ENCODE data around the gene PLCL1.

PLCL1 gene

DNA sequence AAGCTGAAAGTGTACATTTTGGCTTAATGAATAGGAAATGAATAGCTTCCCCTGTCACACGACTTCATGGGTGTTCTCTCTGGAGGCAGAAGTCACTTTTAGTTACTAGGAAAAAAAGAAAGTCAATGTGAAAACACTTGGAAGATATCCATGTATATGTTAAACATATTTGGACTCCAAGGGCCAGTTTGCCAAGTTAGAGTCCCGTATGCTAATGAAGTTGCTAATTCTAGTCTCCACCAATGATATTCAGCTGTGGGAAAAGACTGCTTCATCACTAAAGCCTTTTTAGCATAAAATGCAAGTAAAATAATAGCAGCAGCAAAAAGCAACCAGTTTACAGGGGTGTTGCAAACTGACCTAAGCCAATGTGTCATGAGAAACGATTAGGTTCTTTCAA is 108.7 kb downstream of the PLCL1 start:
- Mint-ChIP-seq H3K4me1 (peaks cover 10% of the 10 kb centered on the region), H3K9me3 (no peaks in the 10 kb centered on the region), H3K27me3 (peaks cover 16% of the 10 kb centered on the region), H3K4me3 (no peak overlapping the region), H3K27ac (no peak overlapping the region)
- DNase-seq (no peak), ATAC-seq (no peak)

DNA sequence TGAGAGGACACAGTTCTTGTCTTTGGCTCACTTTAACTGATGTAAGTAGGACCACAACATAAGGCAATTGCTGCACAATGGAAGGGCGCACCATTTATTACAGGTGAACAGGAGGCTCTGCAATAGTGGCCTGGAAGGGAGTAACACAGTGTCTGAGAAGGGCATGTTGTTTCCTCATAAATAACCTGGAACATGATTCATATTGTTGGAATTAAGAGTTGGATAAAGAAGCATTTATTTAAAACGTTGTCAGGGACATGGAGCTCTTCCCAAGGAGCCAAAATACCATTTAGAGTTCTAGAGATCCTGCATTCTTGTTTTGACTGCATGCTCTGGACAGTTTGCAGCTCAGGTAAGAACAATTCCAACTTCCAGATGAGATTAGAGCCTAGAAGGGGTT is 110.4 kb downstream of the PLCL1 start:
- ATAC-seq: no peak
- H3K27ac Mint-ChIP-seq: no peak overlapping the region
- peaks cover 6% of the 10 kb centered on the region for H3K27me3 Mint-ChIP-seq
- DNase-seq: no peak
- no peak overlapping the region for H3K4me3 Mint-ChIP-seq
- H3K4me1 Mint-ChIP-seq: peaks cover under 1% of the 10 kb centered on the region
- peaks cover 0 to 7% of the 10 kb centered on the region in 2 donors for H3K9me3 Mint-ChIP-seq

DNA sequence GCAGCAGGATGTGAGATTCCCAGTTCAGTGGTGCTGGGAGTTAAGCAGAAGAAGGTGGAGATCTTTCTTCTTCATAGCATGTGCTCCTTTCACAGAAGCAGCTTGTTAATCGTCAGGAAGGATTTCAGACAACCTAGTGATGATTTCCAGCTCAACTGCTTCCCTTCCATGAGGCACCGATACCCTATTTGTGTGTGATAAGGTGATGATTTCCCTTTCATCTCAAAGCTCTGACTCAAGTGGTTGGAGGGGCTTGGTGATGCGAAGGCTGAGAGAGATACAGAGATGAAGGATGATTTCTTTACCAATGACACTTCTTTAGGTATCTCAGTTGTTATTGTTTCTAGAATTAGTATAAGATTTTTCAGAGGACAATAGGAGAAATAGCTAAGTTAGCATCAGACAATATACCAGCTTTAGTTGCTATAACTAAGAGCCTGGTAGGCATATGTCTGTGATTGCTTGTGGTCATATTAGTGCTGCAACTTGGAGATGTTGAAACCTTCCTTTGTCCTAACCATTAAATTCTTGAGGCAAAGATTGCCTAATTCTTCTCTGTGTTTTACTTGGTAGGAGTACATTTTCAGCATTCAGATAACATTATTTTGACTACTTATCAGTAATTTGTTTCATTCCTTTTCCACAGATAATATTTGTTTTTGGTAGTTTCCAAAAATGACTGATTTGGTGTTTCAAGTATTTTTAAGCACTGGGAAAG is 111.3 kb downstream of the PLCL1 start:
- H3K27me3 Mint-ChIP-seq: no peaks in the 10 kb centered on the region
- no peak overlapping the region for H3K4me3 Mint-ChIP-seq
- ATAC-seq: no peak
- DNase-seq: no peak
- H3K27ac Mint-ChIP-seq: no peak overlapping the region
- H3K9me3 Mint-ChIP-seq: peaks cover 0 to 8% of the 10 kb centered on the region in 2 donors
- H3K4me1 Mint-ChIP-seq: no peaks in the 10 kb centered on the region

DNA sequence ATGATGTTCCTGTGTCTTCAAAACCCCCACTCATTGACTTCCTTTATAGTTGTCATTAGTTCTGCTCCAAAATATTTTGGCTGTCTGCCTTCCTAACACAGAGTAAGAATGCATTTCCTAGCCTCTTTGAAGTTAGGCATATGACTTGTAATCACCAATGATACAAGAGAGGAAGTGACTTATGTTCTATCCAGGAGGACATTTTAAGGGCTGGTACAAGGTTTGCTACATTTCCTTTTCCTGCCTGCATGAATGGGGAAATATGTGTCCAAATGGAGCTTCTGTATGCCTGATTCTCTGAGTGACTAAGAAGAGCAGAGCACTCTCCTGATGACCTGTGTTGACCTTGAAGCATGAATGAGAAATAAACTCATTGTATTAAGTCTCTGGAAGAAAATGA is 115.1 kb downstream of the PLCL1 start:
- Mint-ChIP-seq H3K27me3 (no peaks in the 10 kb centered on the region), H3K9me3 (peaks cover 0 to 8% of the 10 kb centered on the region in 2 donors), H3K4me3 (no peak overlapping the region), H3K27ac (no peak overlapping the region), H3K4me1 (no peaks in the 10 kb centered on the region)
- ATAC-seq (no peak), DNase-seq (no peak)

DNA sequence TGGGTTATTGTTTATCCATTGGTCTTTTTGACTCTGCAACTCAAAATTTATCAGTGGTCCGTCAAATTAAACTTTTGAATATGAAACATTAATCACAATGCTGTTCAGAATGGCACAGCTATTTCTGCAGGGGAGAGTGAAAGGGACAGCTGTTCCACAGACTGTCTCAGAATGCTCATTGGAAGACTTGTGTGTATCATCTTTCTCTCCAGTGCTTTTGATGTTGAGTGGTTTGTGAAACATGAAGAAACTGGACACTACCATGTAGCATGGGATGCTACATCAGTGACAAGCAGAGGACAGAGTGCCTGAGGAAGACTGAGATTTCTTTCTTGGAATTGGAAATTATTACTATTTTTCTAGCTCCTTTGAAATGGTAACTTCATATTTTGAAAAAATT is 115.7 kb downstream of the PLCL1 start:
- H3K9me3 Mint-ChIP-seq: peaks cover 0 to 8% of the 10 kb centered on the region in 2 donors
- no peaks in the 10 kb centered on the region for H3K4me1 Mint-ChIP-seq
- no peaks in the 10 kb centered on the region for H3K27me3 Mint-ChIP-seq
- no peak overlapping the region for H3K4me3 Mint-ChIP-seq
- DNase-seq: no peak
- no peak for ATAC-seq
- no peak overlapping the region for H3K27ac Mint-ChIP-seq

DNA sequence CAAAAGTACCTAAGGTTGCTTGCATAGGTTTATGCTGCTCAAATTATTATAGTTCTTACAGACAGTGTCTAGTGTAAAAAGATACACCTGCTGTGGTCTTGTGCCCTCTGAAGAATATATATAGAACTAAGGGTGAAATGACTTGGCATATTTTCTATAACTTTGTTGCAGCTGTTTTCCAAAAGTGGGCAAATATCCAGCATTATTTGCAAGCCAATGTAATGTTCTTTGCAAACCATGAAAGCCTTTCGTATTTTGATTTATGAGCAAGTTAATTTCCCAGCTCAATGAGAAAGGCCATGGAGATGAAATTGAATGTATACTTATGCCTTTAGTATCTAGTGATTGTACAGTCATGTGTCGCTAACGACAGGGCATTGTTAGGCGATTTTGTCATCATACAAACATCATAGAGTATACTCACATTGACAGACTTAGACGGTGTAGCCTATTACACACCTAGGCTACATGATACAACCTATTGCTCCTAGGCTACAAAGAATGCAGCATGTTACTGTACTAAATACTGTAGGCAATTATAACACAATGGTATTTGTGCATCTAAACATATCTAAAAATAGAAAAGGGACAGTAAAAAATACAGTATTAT is 116.3 kb downstream of the PLCL1 start:
- Mint-ChIP-seq H3K4me1 (no peaks in the 10 kb centered on the region), H3K4me3 (no peak overlapping the region), H3K27ac (no peak overlapping the region), H3K27me3 (no peaks in the 10 kb centered on the region), H3K9me3 (peaks cover 0 to 8% of the 10 kb centered on the region in 2 donors)
- DNase-seq: no peak
- ATAC-seq: no peak

DNA sequence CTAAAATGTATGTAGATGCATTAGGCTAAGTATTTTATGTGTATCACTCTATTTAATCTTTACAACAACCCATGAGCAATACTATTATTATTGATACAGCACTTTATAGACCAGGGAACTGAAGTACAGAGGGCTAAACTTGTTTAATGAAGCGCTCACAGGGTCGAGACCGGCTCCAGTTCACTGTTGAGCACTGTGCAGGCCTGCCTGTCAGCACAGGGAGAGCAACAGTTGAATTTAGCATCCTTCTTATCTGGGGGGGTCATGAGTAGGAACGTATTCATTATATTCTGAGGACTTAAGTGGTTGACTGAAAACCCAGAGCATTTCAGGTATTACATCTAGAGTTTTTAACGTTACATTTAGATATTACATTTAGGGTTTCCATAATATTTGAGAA is 120.1 kb downstream of the PLCL1 start:
- no peak for DNase-seq
- Mint-ChIP-seq H3K27ac (peak overlapping the region in 1 of 2 donors; percentile 13), H3K4me3 (no peak overlapping the region), H3K9me3 (peaks cover 5 to 11% of the 10 kb centered on the region in 2 donors), H3K27me3 (no peaks in the 10 kb centered on the region), H3K4me1 (peaks cover 9% of the 10 kb centered on the region)
- no peak for ATAC-seq

DNA sequence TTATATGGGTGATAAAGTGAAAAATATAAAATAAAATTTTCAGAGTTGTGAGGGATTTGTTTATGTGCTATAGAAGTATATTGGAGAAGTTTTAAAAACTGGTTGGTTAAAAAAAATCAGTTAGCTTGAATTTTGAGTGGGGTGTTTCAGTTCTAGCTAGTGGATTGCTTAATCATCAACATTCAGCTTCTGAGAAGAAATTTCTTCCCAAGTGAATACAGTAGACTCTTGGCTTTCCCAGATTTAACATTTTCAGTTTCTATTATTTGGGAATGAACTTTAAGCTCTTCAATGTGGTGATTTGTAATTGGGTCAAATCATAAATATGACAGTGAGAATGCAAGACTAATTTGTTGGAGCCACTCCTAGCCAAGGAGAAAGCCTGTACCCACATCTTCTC is 120.8 kb downstream of the PLCL1 start:
- H3K4me1 Mint-ChIP-seq: peaks cover 9% of the 10 kb centered on the region
- H3K9me3 Mint-ChIP-seq: peaks cover 0 to 11% of the 10 kb centered on the region in 2 donors
- ATAC-seq (no peak), DNase-seq (no peak)
- H3K27me3 Mint-ChIP-seq: no peaks in the 10 kb centered on the region
- H3K27ac Mint-ChIP-seq: no peak overlapping the region
- H3K4me3 Mint-ChIP-seq: no peak overlapping the region

DNA sequence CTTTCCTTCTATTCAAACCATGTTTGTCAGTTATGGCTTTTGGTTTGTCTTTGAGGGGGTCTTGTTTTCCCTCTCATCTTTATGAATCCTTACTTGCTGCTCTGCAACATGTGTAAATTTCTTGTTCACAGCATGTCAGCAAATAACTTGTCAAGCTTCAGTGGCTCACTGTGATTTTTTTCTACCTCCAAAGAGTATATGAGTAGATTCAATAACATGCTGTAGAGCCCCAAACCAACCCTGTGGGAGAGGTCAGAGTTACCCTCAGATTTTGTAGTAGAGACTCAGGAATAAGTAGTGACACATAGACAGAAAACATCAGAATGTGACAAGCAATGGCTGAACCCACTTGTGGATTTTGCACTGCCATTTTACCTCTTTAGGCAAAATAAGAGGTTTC is 121.6 kb downstream of the PLCL1 start:
- ATAC-seq (no peak), DNase-seq (no peak)
- H3K9me3 Mint-ChIP-seq: peaks cover 0 to 11% of the 10 kb centered on the region in 2 donors
- H3K27me3 Mint-ChIP-seq: no peaks in the 10 kb centered on the region
- H3K4me1 Mint-ChIP-seq: peaks cover 9% of the 10 kb centered on the region
- H3K4me3 Mint-ChIP-seq: no peak overlapping the region
- H3K27ac Mint-ChIP-seq: no peak overlapping the region

DNA sequence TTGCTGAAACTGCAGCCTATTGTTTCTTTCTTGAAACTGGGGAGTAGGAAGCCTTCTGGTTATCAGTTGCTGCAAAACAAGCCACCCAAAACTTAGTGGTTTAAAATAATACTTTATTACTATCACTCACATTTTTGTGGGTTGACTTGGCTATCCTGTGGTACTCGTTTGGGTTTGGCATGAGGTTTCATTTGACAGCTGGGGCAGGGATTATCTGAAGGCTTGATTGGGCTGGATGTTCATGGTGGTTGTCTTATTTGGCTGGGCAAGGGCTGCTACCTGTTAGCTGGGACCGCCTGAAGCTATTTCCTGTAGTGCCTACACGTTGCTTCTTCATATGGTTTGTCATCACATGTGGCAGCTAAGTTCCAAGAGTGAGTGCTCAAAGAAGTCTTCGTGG is 122.3 kb downstream of the PLCL1 start:
- Mint-ChIP-seq H3K27me3 (no peaks in the 10 kb centered on the region), H3K27ac (peak overlapping the region in 1 of 2 donors; percentile 67), H3K9me3 (peaks cover 0 to 11% of the 10 kb centered on the region in 2 donors), H3K4me1 (peaks cover 9% of the 10 kb centered on the region), H3K4me3 (no peak overlapping the region)
- ATAC-seq: peak; percentile 46
- no peak for DNase-seq

DNA sequence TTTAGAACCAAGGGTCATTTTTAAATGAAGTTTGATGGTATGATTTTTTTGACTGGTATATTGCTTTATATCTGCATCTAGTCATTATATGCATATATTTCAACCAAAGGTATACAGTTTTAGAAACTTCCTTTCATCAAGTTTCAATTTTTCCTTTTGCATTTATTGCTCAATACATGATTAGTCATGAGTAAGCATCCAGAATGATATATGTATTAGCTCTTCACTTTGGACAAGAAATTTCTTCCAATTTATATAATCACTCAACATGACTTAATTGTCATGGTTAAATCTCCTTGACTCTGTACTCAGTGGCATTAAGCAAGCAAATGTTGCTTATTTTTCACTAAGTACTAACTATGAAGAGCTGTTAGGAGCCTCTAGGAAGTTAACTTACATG is 123.6 kb downstream of the PLCL1 start:
- no peak for DNase-seq
- no peaks in the 10 kb centered on the region for H3K27me3 Mint-ChIP-seq
- peaks cover 9% of the 10 kb centered on the region for H3K4me1 Mint-ChIP-seq
- ATAC-seq: no peak
- H3K9me3 Mint-ChIP-seq: peaks cover 0 to 11% of the 10 kb centered on the region in 2 donors
- no peak overlapping the region for H3K4me3 Mint-ChIP-seq
- H3K27ac Mint-ChIP-seq: no peak overlapping the region

DNA sequence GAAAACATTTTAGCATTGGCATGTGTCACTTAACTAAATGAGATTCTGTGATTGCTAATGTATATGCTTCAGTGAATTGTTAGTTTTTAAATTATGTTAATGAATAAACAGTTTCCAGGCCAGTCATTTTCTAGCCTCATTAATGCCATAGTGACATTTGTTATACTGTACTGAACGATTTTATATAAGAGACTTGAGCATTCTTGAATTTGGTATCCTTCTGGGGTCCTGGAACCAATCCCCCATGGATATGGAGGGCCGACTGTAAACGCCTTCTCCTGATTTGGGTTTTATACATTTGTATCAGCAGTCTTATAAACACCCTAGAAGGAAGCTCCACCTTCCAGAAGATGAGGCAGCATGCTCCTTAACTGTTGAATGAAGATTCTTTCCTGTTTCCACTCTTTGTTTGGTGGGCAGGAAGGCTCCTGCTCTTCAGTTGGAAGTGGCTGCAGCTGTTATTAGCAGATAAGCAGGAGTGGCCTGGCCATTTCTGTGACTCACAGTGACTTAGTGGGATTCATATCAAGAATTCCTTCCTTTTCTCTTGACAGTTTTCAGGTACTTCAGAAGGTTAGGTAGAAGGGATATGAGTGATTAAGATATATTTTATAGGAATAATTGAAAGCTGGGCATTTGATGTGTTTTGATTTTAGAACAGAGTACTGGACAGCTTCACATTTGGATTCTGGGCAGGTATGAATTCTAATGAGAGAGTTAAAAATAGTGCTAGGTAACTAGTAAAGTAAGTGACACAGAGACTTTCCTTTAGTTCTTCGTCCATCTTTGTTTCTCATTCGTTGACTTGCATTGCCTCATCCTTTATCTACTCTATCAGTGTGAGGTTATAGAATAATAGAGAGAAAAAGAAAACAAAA is 124.9 kb downstream of the PLCL1 start:
- Mint-ChIP-seq H3K27me3 (no peaks in the 10 kb centered on the region), H3K27ac (no peak overlapping the region), H3K4me1 (peaks cover 9% of the 10 kb centered on the region), H3K9me3 (peaks cover 0 to 11% of the 10 kb centered on the region in 2 donors), H3K4me3 (no peak overlapping the region)
- ATAC-seq (no peak), DNase-seq (no peak)

DNA sequence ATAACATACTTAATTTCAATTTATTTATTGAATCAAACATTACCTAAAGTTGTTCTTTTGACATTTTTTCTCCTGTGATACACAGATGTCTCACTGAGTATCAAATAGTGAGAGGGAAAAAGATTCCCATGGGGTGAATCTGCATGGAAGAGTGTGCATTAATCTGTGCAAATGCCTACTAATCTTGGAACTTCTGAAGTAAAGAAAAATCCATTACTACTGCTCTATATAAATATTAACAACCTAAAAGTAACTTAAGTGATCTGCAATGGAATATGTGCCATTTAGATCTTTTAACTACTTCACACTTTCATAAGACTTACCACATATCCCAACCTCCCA is 125.5 kb downstream of the PLCL1 start:
- no peak for ATAC-seq
- Mint-ChIP-seq H3K4me1 (peaks cover 11% of the 10 kb centered on the region), H3K9me3 (peaks cover 0 to 11% of the 10 kb centered on the region in 2 donors), H3K27me3 (no peaks in the 10 kb centered on the region), H3K27ac (no peak overlapping the region), H3K4me3 (no peak overlapping the region)
- no peak for DNase-seq

DNA sequence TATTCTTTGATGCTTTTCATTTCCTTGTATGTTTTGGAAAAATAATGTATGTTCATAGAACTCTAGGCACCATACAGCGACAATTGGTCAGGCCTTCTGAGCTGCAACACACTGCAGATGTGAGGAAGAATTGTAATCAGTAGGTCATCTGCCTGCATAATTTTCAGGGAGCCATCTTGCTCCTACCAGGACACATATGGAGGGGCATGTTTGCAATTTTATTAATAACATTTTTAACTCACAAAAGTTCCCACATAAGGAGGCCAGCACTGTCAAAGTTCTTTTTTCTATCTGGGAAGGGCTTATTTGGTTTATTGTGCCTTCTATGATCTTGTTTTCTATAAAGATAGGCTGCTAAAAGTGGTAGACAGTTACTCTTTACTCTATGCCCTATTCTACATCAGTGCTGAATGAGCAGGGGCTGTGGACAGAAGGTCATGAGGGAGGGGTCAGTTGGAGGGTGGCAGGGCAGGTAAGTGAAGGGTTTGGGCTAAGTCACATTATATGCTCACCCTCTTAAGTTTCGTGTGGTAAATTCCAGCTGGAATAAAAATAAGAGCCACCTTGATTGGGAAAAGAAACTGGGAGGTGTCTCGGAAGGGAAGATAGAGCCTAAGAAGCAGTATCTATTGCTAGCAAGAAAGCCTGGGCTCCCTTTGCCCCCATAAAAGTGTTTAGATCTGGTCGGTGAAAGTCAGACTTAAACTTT is 126.3 kb downstream of the PLCL1 start:
- H3K4me1 Mint-ChIP-seq: peaks cover 16% of the 10 kb centered on the region
- H3K4me3 Mint-ChIP-seq: no peak overlapping the region
- H3K9me3 Mint-ChIP-seq: peaks cover 0 to 11% of the 10 kb centered on the region in 2 donors
- ATAC-seq (no peak), DNase-seq (no peak)
- H3K27ac Mint-ChIP-seq: no peak overlapping the region
- H3K27me3 Mint-ChIP-seq: no peaks in the 10 kb centered on the region

DNA sequence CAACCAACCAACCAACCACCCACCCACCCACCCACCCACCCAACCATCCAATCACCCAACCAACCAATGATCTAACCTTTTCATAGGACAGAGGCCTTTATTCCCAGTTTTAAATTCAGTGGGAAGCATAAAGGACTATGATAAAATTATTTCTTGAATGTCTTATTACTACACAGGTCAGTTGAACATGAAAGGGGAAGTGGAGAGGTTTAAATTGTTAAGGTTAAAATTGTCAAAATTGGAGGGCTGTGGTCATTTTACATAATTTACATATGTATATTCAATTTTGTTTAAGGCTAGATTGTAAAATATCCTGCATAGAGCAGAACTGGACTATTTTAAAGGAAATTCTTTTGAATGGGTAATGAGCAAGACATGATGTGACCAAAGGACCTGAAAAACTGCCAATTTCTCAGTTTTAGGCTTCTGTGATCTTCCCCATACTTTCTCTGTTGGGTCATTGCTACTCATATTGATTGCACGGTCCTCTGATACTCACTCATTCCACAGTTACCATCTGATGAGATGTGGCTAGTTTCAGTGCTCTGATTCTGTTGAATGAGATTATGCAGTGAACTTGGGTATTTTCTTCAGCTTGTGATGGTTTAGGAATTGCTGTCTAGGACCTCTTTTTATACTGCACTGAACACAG is 127.4 kb downstream of the PLCL1 start:
- H3K27ac Mint-ChIP-seq: no peak overlapping the region
- H3K4me3 Mint-ChIP-seq: no peak overlapping the region
- no peaks in the 10 kb centered on the region for H3K27me3 Mint-ChIP-seq
- peaks cover 0 to 5% of the 10 kb centered on the region in 2 donors for H3K9me3 Mint-ChIP-seq
- ATAC-seq (peak; percentile 71), DNase-seq (no peak)
- peaks cover 10% of the 10 kb centered on the region for H3K4me1 Mint-ChIP-seq

All from stimulated activated naive CD8-positive, alpha-beta T cell treated with anti-CD3 and anti-CD28 coated beads, Interleukin-15, amount 100 ng/mL, for 72 hours (primary cell).